Activated B cell treated with CpG ODN at 0.5 μM for 24 hours (primary cell): ENCODE results near the gene SEPTIN10. TPM values are rescaled to one million over a fixed set of nuclear protein-coding genes. Genes with fewer than 3 reads are reported as not detected.

Experiments
- ATAC-seq: fragments of 200-7000 bp; cut with Tn5 transposase; one replicate; pipeline ENCODE4 v1.10.0; 2021; ENCODE audit warnings: low read depth, mild to moderate bottlenecking, moderate library complexity
- CTCF ChIA-PET: fragments of 350-600 bp; sonication (Branson Sonifier 250); formaldehyde crosslinking; loops from one replicate; lab custom pipeline; 2021; ENCODE audit warnings: antibody characterized with exemption; lab: Charles Lee
- POLR2A ChIA-PET: fragments of 350-600 bp; sonication (Branson Sonifier 250); formaldehyde crosslinking; loops from one replicate; lab custom pipeline; 2021; ENCODE audit warnings: antibody characterized with exemption; lab: Charles Lee
- DNase-seq: peaks from one replicate; pipeline ENCODE4 v3.0.0; 2022
- H3K27ac Mint-ChIP-seq: one replicate; pipeline ENCODE4 v1.8.0; 2020; ENCODE audit warnings: mixed read lengths
- H3K27me3 Mint-ChIP-seq: one replicate; pipeline ENCODE4 v1.8.0; 2021; ENCODE audit warnings: mixed read lengths
- H3K36me3 Mint-ChIP-seq: one replicate; pipeline ENCODE4 v1.8.0; 2021; ENCODE audit warnings: low read depth, mixed read lengths
- H3K4me1 Mint-ChIP-seq: one replicate; pipeline ENCODE4 v1.8.0; 2021; ENCODE audit warnings: mixed read lengths
- H3K4me3 Mint-ChIP-seq: one replicate; pipeline ENCODE4 v1.8.0; 2020; ENCODE audit warnings: mild to moderate bottlenecking, mixed read lengths
- H3K9me3 Mint-ChIP-seq: one replicate; pipeline ENCODE4 v1.8.0; 2020; ENCODE audit warnings: mixed read lengths
- intact Hi-C: fragments of 100-400 bp; cut with micrococcal nuclease; formaldehyde crosslinking; loops from one replicate; pipeline ENCODE4 v1.15.1; 2024
- total RNA-seq: library from RNA; stranded (reverse); gene quantifications from 2 replicates; pipeline ENCODE4 v1.2.3, GENCODE V29; 2022
- TF ChIP-seq, protein P1 (sequence below): fragments of 200-600 bp; IDR thresholded peaks from one replicate; pipeline ENCODE4 v1.8.0; 2022; ENCODE audit warnings: antibody characterized with exemption, mild to moderate bottlenecking

Gene SEPTIN10
- total RNA-seq, 1 donor from 2014 or later, result 0.35 TPM

DNA sequence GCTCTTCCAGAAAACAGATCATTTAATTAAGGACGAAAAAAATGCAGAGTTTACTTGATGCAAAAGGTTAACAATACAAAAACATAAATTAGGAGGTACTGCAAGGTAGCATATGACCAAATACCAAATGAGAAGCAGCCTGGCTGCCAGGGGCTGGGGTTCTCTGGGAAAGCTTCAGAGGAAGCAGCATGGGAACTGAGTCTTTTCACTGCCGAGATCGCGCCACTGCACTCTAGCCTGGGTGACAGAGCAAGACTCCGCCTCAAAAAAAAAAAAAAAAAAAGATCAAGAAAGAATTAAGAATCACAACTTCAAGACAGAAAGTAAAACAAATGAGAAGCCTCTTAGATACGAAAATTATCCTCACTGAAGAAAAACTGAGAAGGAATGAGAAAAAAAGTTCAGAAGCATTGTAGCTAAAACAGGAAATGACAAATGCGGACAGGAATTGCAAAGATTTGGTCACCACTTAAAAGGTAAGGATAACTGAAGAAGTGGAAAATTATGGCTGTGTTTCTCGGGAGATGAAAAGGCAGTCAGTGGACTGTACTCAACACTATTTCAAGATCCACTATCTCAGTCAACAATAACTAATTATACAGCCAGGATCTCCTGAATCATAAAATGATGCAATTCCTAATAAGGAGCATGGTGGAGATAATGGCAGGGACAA, 4.3 kb downstream of the SEPTIN10 start:
- intact Hi-C loops, result loop anchor here (5.0 kb wide), 1 partner anchor 1162 kb away; the partner anchor contains the start of gene GCC2
- Mint-ChIP-seq H3K4me1 (peaks cover 8% of the 10 kb centered on the region), H3K9me3 (peaks cover 8% of the 10 kb centered on the region), H3K4me3 (no peak overlapping the region), H3K27ac (no peak overlapping the region), H3K27me3 (peaks cover 45% of the 10 kb centered on the region), H3K36me3 (peaks cover 3% of the 10 kb centered on the region)
- ChIA-PET CTCF (no interaction called here), POLR2A (no interaction called here)
- ATAC-seq, result no peak
- TF ChIP-seq, protein P1, sequence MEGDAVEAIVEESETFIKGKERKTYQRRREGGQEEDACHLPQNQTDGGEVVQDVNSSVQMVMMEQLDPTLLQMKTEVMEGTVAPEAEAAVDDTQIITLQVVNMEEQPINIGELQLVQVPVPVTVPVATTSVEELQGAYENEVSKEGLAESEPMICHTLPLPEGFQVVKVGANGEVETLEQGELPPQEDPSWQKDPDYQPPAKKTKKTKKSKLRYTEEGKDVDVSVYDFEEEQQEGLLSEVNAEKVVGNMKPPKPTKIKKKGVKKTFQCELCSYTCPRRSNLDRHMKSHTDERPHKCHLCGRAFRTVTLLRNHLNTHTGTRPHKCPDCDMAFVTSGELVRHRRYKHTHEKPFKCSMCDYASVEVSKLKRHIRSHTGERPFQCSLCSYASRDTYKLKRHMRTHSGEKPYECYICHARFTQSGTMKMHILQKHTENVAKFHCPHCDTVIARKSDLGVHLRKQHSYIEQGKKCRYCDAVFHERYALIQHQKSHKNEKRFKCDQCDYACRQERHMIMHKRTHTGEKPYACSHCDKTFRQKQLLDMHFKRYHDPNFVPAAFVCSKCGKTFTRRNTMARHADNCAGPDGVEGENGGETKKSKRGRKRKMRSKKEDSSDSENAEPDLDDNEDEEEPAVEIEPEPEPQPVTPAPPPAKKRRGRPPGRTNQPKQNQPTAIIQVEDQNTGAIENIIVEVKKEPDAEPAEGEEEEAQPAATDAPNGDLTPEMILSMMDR, result no peak
- no peak for DNase-seq

DNA sequence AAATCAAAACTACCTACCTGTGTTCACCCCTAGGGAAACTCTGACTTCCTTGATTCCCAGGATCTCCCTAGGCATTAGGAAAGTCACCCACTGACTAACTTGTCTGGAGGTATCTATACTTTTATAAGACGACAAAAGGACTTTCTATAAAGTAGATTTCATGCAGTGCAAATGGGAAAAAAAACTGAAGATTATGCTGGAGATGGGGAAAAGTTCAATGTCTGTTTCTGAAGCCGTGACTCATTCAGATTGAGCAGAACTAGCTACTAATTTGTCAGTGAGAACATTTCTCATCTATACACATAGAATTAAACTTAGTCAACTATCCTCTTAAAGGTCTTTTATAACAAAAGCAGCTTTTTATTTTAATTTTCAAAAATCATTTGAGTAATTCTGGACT, 6.0 kb downstream of the SEPTIN10 start:
- ChIA-PET CTCF (no interaction called here), POLR2A (no interaction called here)
- Mint-ChIP-seq H3K9me3 (peaks cover 6% of the 10 kb centered on the region), H3K4me3 (no peak overlapping the region), H3K27ac (no peak overlapping the region), H3K27me3 (peaks cover 37% of the 10 kb centered on the region), H3K4me1 (peaks cover under 1% of the 10 kb centered on the region), H3K36me3 (no peaks in the 10 kb centered on the region)
- intact Hi-C loops, result no loop called here
- TF ChIP-seq, protein P1, result no peak
- DNase-seq (no peak), ATAC-seq (no peak)

DNA sequence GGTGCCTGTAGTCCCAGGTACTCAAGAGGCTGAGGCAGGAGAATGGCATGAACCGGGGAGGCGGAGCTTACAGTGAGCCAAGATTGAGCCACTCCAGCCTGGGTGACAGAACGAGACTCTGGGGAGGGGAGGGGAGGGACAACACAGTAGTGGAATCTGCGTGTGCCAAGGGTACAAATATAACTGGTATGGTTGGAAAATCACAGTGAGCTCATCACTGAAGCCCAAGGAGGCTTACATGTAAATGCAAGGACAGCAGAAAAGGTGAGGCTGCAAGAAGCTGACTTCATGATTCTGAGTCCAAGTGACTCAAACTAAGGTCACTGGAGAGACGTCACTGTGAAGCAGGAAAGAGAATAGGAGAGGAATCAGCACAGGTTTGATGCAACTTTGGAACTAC, 9.2 kb downstream of the SEPTIN10 start:
- ChIA-PET POLR2A (no interaction called here), CTCF (no interaction called here)
- no peak for DNase-seq
- no peak overlapping the region for H3K4me3 Mint-ChIP-seq
- no peak for ATAC-seq
- TF ChIP-seq, protein P1, result no peak
- H3K4me1 Mint-ChIP-seq, result no peaks in the 10 kb centered on the region
- H3K9me3 Mint-ChIP-seq, result peaks cover 3% of the 10 kb centered on the region
- intact Hi-C loops, result no loop called here
- no peak overlapping the region for H3K27ac Mint-ChIP-seq
- H3K27me3 Mint-ChIP-seq, result peaks cover 21% of the 10 kb centered on the region
- no peaks in the 10 kb centered on the region for H3K36me3 Mint-ChIP-seq

DNA sequence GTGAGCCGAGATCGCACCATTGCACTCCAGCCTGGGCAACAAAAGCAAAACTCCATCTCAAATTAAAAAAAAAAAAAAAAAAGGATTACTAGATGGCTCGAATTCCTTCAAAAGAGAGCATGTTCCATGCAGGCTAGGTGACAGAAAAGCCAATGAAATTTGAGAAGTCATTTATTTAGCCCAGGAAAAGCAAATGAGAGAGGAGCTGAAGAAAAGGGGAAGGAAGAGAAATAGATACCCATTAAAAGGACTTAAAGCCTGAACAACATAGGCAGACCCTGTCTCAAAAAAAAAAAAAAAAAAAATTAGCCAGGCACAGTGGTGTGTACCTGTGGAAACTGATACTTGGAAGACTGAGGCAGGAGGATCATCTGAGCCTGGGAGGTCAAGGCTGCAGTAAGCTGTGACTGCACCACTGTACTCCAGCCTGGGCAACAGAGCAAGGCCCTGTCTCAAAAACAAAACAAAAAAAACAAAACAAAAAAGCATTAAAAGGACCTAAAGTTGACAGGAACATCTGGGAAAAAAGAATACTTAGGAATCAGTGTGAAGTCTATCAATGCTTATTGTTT, 11.1 kb downstream of the SEPTIN10 start:
- ATAC-seq (no peak), DNase-seq (no peak)
- TF ChIP-seq, protein P1, result no peak
- Mint-ChIP-seq H3K4me3 (no peak overlapping the region), H3K36me3 (no peaks in the 10 kb centered on the region), H3K9me3 (no peaks in the 10 kb centered on the region), H3K27ac (no peak overlapping the region), H3K27me3 (peaks cover 11% of the 10 kb centered on the region), H3K4me1 (no peaks in the 10 kb centered on the region)
- ChIA-PET POLR2A (interaction anchor here (0.6 kb wide), 1 partner anchor 11 kb away, joined by 3 read pairs; the partner anchor contains the start of gene SOWAHC), CTCF (no interaction called here)
- intact Hi-C loops, result no loop called here

DNA sequence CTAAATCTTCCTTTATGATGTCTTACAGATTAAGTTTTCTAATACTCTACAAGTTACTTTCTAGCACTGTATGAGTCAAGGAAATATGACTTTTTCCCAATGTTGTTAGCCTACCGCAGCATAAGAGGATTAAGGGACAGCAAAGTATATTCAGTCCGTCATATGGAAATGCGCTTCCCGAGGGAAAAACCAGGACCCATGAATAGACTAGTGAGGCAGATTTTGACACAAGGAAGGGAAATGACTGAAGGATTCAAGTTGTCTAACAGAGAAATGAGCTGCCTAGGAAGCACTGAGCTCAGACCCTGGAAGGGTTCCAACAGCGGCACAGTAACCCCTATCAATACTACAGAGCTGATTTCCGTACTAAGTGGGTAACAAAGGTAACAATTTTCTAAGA, 12.0 kb downstream of the SEPTIN10 start:
- Mint-ChIP-seq H3K36me3 (no peaks in the 10 kb centered on the region), H3K27ac (no peak overlapping the region), H3K9me3 (no peaks in the 10 kb centered on the region), H3K4me3 (no peak overlapping the region), H3K4me1 (no peaks in the 10 kb centered on the region), H3K27me3 (peaks cover 8% of the 10 kb centered on the region)
- TF ChIP-seq, protein P1, result no peak
- POLR2A ChIA-PET, result no interaction called here
- CTCF ChIA-PET, result no interaction called here
- no peak for ATAC-seq
- intact Hi-C loops, result no loop called here
- no peak for DNase-seq
